Psoas muscle (tissue), 8 donors: ENCODE measurements around the gene MAPK10. TPM values are rescaled to one million over a fixed set of nuclear protein-coding genes. Genes with fewer than 3 reads are reported as not detected.
"Not testable (repeated sequence)": the region's sequence is repeated elsewhere in the genome, so short reads cannot be mapped to it uniquely, and the experiment has no call there.

Experiments
- ATAC-seq, 4 donors: fragments of 200-7000 bp; cut with Tn5 transposase; one replicate each; pipeline ENCODE4 v1.9.1; 2020; ENCODE audit warnings: moderate library complexity in 3 of 4, mild to moderate bottlenecking in 2 of 4
- DNase-seq, 2 donors: peaks; one replicate each; pipeline ENCODE4 v3.0.0-alpha.2; 2020
- H3K27ac ChIP-seq: fragments of 200-600 bp; one replicate; pipeline ENCODE4 v1.8.0; 2022
- H3K27me3 ChIP-seq, 3 donors: fragments of 200-600 bp in 1 of 3; one replicate each; pipeline versions ENCODE4 v1.6.1 to v1.8.0; 2013 to 2022; ENCODE audit warnings: low read length in 2 of 3, mild to moderate bottlenecking in 2 of 3, moderate library complexity in 1 of 3; ENCODE audit not compliant: insufficient read depth in 3 of 3
- H3K36me3 ChIP-seq, 2 donors: fragments of 200-600 bp in 1 of 2; one replicate each; pipeline versions ENCODE4 v1.6.1 to v1.8.0; 2013 to 2022; ENCODE audit warnings: low read depth in 1 of 2, mild to moderate bottlenecking in 1 of 2, moderate library complexity in 1 of 2; ENCODE audit not compliant: insufficient read depth in 1 of 2
- H3K4me1 ChIP-seq: fragments of 200-600 bp; one replicate; pipeline ENCODE4 v1.8.0; 2022
- H3K4me3 ChIP-seq: fragments of 200-600 bp; one replicate; pipeline ENCODE4 v1.8.0; 2022; ENCODE audit warnings: mild to moderate bottlenecking
- H3K9me3 ChIP-seq: fragments of 200-600 bp; one replicate; pipeline ENCODE4 v1.8.0; 2022
- CTCF ChIP-seq: fragments of 200-600 bp; IDR thresholded peaks from one replicate; pipeline ENCODE4 v1.8.0; 2022; ENCODE audit warnings: antibody characterized with exemption
- WGBS, 3 donors: extraction: QIAGEN DNeasy Blood & Tissue Kit; methylation state at CpG; one replicate each; pipeline versions ENCODE4 v1.1.6 to v1.1.7; 2013; 5-methylcytosine and 5-hydroxymethylcytosine counted together
- intact Hi-C, 2 donors: fragments of 100-400 bp; cut with DNase I; formaldehyde crosslinking; loops; one replicate each; pipeline versions ENCODE4 v1.11.0 to v1.14.2; 2022
- polyA plus RNA-seq, 3 donors: library from polyadenylated mRNA; stranded (reverse); fragments of 200-250 nt; gene quantifications; one replicate each; pipeline ENCODE4 v1.2.3, GENCODE V29; 2013
- total RNA-seq, 4 donors: library from RNA; stranded (reverse); fragmentation: NEBNext Ultra II Directional in 2 of 4; extraction: Animal tissue kit (Norgen Biotek cat#: 25700) in 2 of 4; gene quantifications; one replicate each; pipeline versions ENCODE4 v1.2.1 to v1.2.4, GENCODE V29; 2021 to 2023
- donor health status: healthy with polysubstance abuse.
- donor health status: DM: no; HTN: no; CAD: no; lungs with moderate emphysema.
- donor health status: Bipolar disorder and iron deficiency.
- donor health status: healthy.
- donor health status: DM: yes; HTN: yes; CAD: no.
- donor health status: DM: no; HTN: no; CAD: no.
- donor health status: DM: no; HTN: no; CAD: no.
- donor health status: DM: yes; HTN: yes; CAD: no.

MAPK10 gene
- total and polyA plus RNA-seq, 7 donors, result 0.22 to 7.6 (median 1.3) TPM

DNA sequence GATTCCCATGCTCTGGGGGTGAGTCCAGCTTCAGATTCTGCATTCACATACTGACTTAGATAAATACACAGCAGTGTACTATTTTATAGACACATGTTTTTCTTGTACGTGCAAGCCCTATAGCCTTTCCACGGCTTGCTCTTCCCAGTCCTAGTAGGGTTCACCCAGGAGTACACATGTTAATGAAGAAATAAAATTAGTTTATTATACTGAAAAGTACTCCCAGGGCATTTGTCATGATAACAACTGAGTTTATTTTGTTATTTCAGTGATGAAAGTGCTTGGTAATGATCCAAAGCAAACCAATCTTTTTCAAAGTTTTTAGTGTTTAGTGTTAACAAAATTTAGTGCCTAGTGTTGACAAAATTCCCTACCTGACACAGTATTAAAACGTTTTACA is 21.3 kb downstream of the MAPK10 start:
- H3K4me1 ChIP-seq, result no peaks in the 10 kb centered on the region
- DNase-seq (no peak), ATAC-seq (no peak)
- WGBS, 3 donors, result 40 to 68% (median 65%) methylated on average over 3 of the region's 3 CpGs
- no peak for TF ChIP-seq CTCF
- H3K4me3 ChIP-seq, result no peak overlapping the region
- H3K27me3 ChIP-seq, result no peaks in the 10 kb centered on the region
- intact Hi-C loops, result no loop called here
- H3K9me3 ChIP-seq, result no peaks in the 10 kb centered on the region
- no peak overlapping the region for H3K27ac ChIP-seq
- H3K36me3 ChIP-seq, result no peaks in the 10 kb centered on the region

DNA sequence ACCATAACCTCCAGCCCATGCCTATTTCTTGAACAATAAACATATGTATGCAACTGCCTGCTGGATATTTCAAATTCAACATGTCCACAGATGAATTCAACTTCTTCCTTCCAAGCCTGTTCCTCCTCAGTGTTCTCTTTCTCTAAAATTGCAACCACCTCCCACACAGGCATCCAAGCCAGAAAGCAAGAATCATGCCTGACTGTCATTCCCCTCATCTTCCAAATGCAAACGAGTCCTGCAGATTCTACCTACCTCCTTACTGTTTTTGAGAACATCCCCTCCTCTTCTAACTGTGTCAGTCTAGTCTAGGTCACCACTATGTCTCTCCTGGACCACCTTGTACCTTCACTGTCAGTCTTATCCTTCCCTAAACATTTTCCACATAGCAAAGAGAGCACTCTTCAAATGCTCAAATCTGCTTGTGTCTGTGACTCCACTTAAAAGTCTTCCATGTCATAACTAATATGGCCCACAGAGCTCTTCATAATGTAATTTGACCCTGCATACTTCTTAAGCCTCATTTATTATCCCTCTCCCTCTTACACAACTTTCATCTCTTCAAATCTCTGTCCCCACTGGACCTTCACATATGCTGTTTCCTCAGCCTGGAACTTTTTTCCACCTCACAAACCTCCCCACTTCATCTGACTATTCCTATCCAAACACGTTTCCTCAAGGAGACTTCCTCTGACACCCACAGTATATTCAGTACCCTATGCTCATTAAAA is 25.7 kb downstream of the MAPK10 start:
- no peak for TF ChIP-seq CTCF
- Histone ChIP-seq H3K27ac (no peak overlapping the region), H3K27me3 (no peaks in the 10 kb centered on the region), H3K36me3 (no peaks in the 10 kb centered on the region), H3K9me3 (no peaks in the 10 kb centered on the region), H3K4me1 (no peaks in the 10 kb centered on the region), H3K4me3 (no peak overlapping the region)
- intact Hi-C loops, result no loop called here
- WGBS, 3 donors, result 58 to 64% (median 59%) methylated on average over 2 of the region's 2 CpGs
- ATAC-seq (no peak), DNase-seq (no peak)

DNA sequence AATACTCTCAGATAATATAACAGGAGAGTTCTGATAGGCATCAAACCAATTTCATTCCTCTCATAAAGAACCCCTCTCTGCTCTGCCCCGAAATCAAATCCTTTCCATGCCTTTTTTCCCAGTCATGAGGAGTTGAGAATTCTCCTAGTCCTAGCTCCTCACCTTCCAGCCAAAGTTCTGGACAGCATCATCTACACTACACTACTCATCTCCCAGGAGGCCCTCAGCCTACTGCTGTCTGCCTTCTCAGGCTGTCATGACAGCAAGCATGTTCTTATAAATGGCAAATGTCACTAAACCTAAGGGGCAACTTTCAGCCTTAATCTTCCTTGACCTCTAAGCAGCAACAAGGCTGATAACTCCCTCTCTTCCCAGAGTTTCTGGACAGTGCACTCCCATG is 26.6 kb downstream of the MAPK10 start:
- Histone ChIP-seq H3K27ac (no peak overlapping the region), H3K4me1 (no peaks in the 10 kb centered on the region), H3K9me3 (no peaks in the 10 kb centered on the region), H3K36me3 (no peaks in the 10 kb centered on the region), H3K27me3 (no peaks in the 10 kb centered on the region), H3K4me3 (no peak overlapping the region)
- intact Hi-C loops, result no loop called here
- no peak for TF ChIP-seq CTCF
- DNase-seq, result no peak
- WGBS, 3 donors, result 0 to 100% (median 0%) methylated on average over 1 of the region's 1 CpG
- ATAC-seq, result no peak

DNA sequence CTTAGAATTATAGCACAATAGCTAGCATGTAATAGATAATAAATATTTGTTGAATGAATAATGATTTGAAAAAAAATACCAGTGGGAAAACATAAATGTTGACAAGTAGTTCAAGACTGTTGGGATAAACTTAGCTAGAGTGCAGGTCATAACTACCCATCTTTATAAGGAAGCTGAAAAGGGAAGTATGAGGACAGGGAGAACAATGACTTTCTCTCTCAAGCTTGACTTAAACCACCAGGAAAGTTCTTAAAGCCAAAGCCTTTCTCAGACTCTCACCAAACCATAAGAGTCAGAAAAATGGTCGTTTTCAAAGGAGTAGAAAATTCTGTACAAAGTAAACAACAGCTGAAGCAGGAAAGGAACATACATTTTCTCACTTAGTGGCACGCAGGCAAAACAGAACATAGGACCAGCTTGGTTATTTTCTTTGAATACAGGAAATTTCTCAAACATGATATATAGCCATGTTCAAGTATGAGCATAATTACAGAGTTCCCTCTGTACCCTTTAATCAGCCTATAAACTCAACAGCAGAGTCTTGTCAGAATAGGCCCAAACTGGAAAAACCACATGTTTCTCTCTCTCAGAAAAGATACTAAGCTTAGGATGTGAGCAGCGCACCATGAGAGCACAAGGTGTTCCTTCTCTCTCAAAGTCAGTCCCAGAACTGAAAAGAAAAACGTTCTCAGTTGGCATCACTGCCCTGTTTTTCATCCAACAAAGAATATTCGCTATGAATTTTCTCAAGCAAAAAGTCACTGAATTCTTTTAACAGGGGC is 28.7 kb downstream of the MAPK10 start:
- 32 to 46% (median 39%) methylated on average over 5 of the region's 5 CpGs for WGBS, 3 donors
- no peak overlapping the region for H3K27ac ChIP-seq

GRCh38 chr4:86330411-86330810 is 29.4 kb downstream of the MAPK10 start:
- ATAC-seq, H3K36me3 ChIP-seq, H3K4me3 ChIP-seq, H3K27me3 ChIP-seq, DNase-seq, intact Hi-C loops, H3K27ac ChIP-seq, H3K4me1 ChIP-seq, H3K9me3 ChIP-seq: not testable (repeated sequence)
- WGBS, 3 donors, result 59 to 73% (median 67%) methylated on average over 5 of the region's 5 CpGs

More for the DNA sequence above, 28.7 kb downstream of the MAPK10 start:
- Histone ChIP-seq H3K9me3 (no peaks in the 10 kb centered on the region), H3K4me3 (no peak overlapping the region), H3K36me3 (no peaks in the 10 kb centered on the region), H3K27me3 (no peaks in the 10 kb centered on the region), H3K4me1 (no peaks in the 10 kb centered on the region)
- no peak for ATAC-seq
- intact Hi-C loops, result no loop called here
- no peak for TF ChIP-seq CTCF
- no peak for DNase-seq
